Raji (cell line): ENCODE measurements around the gene RASL12.

Source experiments
- POLR2A ChIP-seq: IDR thresholded peaks from 2 replicates; pipeline ENCODE4 v1.6.1; 2011; ENCODE audit warnings: low read depth, low read length, control low read depth; ENCODE audit not compliant: insufficient read depth

The RASL12 gene

DNA sequence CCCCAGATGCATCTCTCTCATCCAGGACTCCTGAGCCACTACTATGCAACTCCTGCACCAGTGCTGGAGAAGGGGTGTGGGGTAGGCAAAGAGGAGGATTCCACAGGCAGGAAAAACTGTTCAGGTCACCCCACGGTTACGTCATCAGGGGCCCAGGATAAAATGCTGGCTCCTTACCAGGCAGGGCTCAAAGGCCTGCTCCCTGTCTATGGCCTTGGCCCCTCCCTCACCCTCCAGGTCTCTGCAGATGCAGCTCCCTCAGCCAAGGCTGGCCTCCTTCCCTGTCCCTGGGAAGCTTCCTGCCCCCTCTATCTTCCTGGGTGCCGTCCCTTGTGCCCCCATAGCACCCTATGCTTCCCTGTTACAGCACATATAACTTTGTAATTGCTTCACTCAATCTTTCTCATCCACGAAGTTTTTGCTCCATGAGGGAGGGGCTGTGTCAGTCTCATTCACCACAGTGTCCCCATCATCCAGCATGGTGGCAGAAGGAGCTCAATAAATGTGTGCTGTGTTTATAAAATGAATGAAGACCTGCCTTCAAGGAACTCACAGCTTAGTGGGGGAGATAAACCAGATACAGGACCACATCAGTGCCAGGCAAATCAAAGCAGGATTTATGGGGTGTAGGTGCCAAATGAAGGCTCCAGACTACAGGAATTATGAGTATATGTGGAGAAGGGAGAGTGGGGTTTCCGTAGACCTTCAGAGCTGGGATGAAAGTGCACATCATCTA lies 27.4 kb upstream of the RASL12 start:
- TF ChIP-seq POLR2A: no peak

DNA sequence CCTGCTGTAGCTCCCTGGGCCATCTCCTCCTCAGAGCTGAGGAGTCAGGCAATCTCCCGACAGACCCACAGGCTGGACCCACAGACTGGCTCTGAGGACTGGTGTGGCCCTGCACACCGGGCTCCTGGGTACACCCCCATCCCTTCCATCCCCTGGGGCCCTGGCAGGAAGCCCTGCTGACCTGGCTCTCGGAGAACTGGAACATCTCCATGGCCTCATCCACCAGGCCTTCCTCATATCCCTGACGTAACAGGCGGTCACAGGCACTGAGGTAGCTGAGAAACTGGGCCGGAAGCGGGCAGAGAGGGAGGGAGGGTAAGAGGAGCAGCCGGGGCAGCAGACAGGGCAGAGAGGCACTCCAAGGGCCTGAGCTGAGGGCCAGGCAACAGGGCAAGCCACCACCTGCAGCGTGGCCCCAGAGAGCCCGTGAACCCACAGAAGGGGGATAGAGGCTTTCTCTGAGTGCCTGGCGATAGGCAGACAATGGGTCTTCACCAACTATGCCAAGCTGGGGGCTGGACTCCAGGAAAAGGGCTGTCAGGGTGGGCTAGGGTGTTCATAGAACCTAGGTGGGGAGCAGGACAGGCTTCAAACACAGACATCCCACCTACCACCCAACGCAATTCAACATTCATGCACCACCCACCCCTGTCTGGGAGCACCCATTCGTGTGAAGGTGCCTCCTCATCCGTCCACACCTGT lies 26.7 kb upstream of the RASL12 start:
- TF ChIP-seq POLR2A: no peak

DNA sequence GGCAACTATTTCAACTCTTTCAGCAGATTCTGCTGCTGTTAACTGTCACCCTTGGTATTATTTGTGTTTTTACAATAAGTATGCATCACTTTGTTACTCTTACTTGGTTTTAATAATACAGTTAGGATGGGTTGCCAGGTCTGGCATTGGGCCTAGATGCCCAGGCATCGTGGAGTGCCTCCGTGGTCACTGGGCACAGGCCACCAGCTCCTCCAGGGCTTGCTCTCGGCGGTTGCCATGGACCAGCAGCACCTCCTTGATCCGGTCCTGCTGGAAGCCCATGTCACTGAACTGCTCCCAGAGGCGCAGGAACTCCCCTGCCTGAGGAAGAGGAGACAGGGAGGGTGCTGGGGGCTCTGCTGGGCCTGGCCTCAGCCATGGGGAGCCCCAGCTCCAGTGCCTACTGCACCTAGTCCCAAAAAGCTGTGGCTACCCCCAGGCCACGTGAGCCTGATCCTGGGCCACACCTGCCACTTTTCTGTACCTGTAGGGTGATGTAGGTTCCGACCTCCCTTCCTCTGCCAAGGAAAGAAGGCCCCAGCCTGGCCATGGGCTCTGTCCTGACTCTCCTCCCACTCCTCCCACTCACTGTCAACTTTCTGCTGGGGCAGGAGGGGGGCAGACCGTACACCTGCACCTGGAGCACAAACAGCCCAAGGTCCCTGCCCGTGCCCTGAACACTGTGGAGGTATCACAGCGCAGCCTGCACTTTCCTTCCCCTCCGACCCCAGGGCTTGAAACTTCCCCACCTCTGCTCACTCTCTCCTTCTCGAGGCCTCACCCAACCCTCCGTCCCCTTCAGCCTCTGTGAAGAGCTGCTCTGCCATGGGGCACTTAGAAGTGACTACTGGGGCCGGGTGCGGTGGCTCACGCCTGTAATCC lies 25.4 kb upstream of the RASL12 start:
- no peak for TF ChIP-seq POLR2A

DNA sequence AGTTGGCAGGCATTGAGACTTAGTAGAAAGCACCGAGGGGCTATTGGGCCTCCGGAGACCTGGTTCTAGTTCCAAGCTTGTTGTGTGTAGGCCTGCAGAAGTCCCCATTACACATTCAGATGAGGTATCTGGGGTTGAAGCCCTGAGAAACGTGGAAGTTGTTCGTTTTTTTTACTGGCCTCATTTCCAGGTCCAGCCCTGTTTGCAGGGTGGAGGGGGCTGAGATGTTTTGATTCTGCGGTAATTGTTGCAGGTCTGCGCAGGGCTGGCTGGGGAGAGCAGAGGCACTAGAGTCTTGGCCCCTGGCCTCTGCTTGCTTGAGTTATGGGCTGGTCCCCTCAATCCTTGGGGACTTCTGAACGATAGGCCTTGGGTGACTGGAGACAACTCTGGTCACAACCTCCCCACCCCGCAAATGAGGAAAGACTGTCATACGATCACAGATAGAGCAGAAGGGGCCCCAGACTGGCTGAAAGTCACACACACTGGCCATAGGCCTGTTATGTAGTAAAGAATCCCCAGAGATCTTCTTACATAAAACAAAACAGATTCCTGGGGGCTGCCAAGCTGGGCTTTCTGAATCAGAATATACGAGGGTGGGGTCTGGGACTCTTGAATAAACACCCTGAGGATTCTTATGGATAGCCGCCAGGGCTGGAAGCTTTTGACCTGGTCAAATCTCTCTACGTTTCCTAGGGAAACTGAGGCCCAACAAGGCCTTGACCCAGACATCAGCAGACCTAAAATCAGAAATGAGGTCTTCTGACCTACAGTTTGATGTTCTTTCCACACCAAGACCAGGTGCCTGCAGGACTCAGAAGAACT lies 24.4 kb upstream of the RASL12 start:
- TF ChIP-seq POLR2A: no peak

- no peak for TF ChIP-seq POLR2A
Measured at GRCh38 chr15:65089206-65089824, 21.5 kb upstream of the RASL12 start.

DNA sequence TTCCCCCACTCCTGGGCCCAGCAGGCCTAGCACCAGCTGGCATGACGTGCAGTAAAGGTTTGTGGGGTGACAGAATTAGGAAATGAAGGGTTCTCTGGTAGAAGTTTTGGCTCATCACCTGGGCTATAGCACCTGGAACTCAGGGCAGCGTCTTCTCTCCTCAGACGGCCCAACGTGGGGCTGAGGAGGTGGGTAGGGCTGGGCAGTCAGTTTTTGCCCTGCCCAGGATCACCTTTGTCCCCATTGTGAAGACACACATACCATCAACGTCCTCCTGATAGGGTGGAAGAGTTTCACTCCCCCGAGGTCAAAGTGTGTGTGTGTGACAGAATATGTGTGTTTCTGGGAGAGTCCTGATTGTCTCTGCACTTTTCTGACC lies 20.8 kb upstream of the RASL12 start:
- no peak for TF ChIP-seq POLR2A

DNA sequence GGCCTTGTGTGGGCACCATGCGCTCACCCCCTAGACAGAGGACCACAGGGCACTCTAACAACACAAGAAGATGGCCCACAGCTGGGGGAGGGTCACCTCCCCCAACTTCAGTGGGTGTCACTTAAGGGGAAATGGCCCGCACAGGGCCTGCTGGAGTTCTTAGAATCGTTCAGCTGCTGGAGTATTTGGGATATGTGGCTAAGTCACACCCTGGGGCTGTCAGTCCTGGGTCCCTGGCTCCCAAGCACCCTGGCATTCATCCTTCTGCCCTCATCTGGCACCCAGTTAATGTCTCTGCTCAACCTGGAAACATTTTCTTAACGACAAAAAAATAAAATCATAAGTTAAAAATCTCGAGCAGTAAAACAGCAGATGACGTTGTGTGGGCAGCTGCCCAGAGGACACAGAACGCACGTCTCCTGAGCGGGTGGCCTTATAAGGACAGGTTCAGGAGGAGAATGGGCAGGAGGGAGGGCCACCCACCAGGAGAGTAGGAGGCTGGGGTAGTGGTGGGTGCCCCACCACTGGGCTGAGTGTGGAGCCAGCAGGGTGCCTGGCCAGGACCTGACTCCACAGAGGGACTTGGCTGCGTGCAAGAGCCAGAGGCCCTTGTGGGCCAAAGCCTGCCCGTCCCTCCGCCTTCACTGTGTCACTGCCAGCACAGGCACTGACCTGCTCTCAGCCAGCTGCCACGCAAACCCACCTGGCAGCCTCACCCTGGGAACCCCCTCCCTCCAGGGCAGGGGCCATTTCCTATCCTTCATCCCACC lies 20.3 kb upstream of the RASL12 start:
- no peak for TF ChIP-seq POLR2A

DNA sequence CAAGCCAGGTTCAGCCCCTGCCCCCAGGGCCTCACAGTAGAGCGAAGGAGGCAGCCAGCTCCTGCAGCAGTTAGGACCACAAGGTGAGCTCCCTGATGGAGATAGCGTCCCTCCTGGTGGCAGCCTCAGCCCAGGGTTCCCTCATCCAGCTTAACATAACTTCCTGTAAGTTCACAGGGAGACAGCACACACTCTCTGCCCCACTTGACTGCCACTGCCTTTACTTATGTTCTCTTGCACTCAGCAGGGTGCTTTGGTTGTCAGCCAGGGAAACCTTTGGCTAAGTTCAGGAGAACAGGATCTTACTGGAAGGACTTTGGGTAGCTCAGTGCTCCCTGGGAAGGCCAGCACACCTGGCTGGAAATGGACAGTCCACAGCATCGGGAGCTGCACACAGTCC lies 19.6 kb upstream of the RASL12 start:
- TF ChIP-seq POLR2A: no peak

DNA sequence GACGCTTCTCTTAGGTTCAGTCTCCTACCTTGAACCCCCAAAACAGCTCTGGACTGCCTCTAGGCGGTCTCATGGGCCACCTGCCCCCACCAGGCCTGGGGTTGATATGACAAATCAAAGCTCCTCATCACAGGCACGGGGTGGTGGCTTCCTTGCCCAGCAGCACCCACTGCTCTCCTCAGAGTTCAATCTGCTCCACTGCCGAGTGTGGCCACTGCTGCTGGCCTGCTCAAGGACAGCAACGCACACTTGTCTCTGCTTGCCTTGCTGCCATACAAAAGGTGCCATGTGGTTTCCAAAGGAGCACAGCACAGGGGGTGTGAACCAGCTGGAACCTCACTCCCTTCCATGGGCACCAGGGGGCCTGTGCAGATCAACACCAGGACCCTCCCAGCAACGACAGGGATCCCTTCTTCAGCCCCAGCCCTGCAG lies 18.9 kb upstream of the RASL12 start:
- no peak for TF ChIP-seq POLR2A

DNA sequence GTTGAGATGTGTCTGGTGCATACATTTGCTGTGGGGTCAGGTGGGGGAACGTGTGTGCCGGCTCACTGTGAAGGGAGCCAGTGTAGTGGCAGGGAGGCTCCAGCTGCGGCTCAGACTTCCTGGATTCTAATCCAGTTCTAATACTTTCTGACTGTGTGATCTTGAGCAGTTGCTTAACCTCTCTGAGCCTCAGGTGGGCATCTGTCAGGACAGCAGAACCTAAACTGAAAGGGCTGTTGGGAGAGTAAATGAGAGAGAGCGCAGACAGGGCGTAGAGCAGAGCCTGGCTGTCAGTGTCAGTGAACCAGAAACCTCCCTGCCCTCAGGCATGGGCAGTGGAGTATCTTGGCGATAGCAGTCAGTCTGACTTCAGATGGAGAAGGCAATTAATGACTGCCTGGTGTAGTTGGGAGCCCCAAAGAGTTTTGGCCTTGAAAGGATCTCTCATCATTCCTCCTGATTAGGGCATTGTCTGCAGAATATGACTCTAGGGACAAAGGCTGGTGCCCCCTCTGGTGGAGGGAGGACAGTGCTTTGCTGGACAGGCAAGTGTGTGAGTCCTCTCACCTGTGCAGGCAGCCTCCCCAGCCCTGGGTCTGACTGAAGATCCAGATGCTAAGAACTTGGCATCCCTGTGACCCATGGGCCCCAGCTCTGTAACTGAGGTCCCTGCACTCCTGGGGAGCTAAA lies 18.3 kb upstream of the RASL12 start:
- TF ChIP-seq POLR2A: no peak

DNA sequence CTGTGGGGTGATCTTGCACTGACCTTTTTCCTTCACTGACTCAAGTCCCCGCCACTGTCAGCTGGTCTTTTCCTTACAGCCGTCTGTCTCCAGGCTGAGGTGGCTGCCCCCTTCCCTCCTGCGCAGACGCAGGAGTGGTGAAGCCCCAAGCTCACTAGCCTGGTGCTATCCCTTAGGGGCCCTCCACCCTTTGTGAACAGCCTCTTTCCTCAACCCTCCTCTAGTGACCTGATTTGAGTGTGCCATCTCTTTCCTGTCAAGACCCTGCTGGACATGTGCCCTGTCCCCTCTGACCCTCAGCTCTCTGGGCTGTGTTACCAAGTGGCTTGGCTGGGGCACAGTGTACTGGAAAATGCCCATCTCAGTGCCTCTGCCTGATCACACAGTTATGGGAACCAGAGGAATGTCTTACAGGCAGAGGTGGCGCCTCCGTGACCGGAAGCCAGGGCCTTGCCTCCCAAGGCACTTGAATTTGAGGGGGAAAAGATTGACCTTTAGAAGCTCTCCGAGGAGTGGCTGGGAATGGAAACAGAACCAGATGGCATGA lies 17.5 kb upstream of the RASL12 start:
- no peak for TF ChIP-seq POLR2A

DNA sequence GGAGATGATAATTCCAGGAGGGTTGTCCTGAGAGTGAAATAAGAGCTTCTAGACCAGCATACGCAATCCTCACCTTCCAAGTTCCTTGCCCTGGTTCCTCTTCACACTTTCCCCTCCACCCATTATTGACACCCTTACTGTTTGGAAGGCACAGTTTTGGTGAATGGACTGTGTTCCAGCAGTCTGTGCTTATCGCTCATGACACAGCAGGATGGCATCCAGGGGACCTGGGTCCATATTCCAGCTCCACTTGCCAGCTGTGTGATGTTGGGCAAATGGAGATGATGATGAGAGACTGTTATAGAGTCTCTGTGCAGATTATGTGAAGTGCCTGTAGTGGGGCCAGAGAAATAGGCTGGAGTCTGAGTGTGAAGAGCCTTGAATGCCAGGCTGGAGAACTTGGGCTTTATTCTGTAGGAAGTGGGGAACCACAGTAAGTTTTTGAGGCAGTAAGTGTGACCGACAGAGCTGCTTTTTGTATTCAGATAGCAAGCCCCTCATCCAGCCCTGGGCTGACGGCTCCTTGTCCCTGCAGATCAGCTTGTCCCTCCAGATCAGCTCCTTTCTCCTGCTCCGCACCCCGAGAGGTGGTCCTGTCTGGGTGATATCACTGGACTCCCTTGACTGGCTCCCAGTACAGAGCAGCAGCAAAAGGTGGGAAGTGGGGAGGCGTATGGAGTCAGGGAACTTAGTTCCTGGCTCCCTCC lies 16.9 kb upstream of the RASL12 start:
- no peak for TF ChIP-seq POLR2A
